SHP77 (cell line): ENCODE measurements around the gene LEPR.
"Not testable (repeated sequence)": the region's sequence is repeated elsewhere in the genome, so short reads cannot be mapped to it uniquely, and the experiment has no call there.

Experiments
- DNase-seq, 2 experiments: peaks; one replicate each; lab custom pipeline; 2025; lab: John Stamatoyannopoulos, UW

LEPR gene

GRCh38 chr1:65420590-65421350 is at the start of gene LEPR, which contains the start of gene LEPROT:
Gene LEPR, plus strand, starts transcription at chr1:65420668. Its CDS starts 144,898 bp downstream, at chr1:65565566.
Gene LEPROT, plus strand, starts transcription at chr1:65420668. Its CDS starts 57 bp downstream, at chr1:65420725.
- peak; percentile 51 to 98 for DNase-seq

- no peak for DNase-seq
Observed at GRCh38 chr1:65371544-65371943, 48.9 kb upstream of the LEPR start.

GRCh38 chr1:65372557-65372956 is 47.9 kb upstream of the LEPR start:
- no peak for DNase-seq

GRCh38 chr1:65377496-65378246 is 42.8 kb upstream of the LEPR start:
- no peak for DNase-seq

- DNase-seq: no peak
Observed at GRCh38 chr1:65378247-65378946, 42.1 kb upstream of the LEPR start.

- not testable (repeated sequence) for DNase-seq
Observed at GRCh38 chr1:65384426-65384825, 36.0 kb upstream of the LEPR start.

GRCh38 chr1:65386439-65386838 is 34.0 kb upstream of the LEPR start:
- no peak for DNase-seq

GRCh38 chr1:65387821-65388220 is 32.6 kb upstream of the LEPR start:
- no peak for DNase-seq

- no peak for DNase-seq
Observed at GRCh38 chr1:65388908-65389695, 31.4 kb upstream of the LEPR start.

- no peak for DNase-seq
Observed at GRCh38 chr1:65392497-65392896, 28.0 kb upstream of the LEPR start.

- no peak for DNase-seq
Observed at GRCh38 chr1:65393347-65393746, 27.1 kb upstream of the LEPR start.

GRCh38 chr1:65393928-65394327 is 26.5 kb upstream of the LEPR start:
- no peak for DNase-seq

GRCh38 chr1:65395887-65396612 is 24.4 kb upstream of the LEPR start:
- no peak for DNase-seq

- no peak for DNase-seq
Observed at GRCh38 chr1:65398083-65398482, 22.4 kb upstream of the LEPR start.

- DNase-seq: no peak
Observed at GRCh38 chr1:65399003-65399402, 21.5 kb upstream of the LEPR start.

- no peak for DNase-seq
Observed at GRCh38 chr1:65401612-65402011, 18.9 kb upstream of the LEPR start.

GRCh38 chr1:65404941-65405340 is 15.5 kb upstream of the LEPR start:
- no peak for DNase-seq

- DNase-seq: no peak
Observed at GRCh38 chr1:65407877-65408276, 12.6 kb upstream of the LEPR start.

GRCh38 chr1:65409314-65409713 is 11.2 kb upstream of the LEPR start:
- no peak for DNase-seq

GRCh38 chr1:65409816-65410326 is 10.6 kb upstream of the LEPR start:
- DNase-seq: no peak
